Astrocyte of the spinal cord (primary cell): ENCODE results near the gene BNC2.

Experiments used
- DNase-seq: peaks from one replicate; pipeline ENCODE4 v3.0.0; 2011; ENCODE audit warnings: low read depth, low spot score
- H3K4me3 ChIP-seq: 2 replicates; pipeline ENCODE4 v1.5.1; 2011; ENCODE audit warnings: low read depth, mild to moderate bottlenecking, low read length, moderate library complexity
- in situ Hi-C: cut with HindIII; loops from 2 replicates; pipeline ENCODE4 v1.10.0; 2017; ENCODE audit warnings: low sequenced_read_pairs
- TF ChIP-seq, protein P1 (sequence below): IDR thresholded peaks from 2 replicates; pipeline ENCODE4 v1.5.1; 2012; ENCODE audit warnings: low read depth, mild to moderate bottlenecking, low read length, inconsistent platforms

The BNC2 gene

DNA sequence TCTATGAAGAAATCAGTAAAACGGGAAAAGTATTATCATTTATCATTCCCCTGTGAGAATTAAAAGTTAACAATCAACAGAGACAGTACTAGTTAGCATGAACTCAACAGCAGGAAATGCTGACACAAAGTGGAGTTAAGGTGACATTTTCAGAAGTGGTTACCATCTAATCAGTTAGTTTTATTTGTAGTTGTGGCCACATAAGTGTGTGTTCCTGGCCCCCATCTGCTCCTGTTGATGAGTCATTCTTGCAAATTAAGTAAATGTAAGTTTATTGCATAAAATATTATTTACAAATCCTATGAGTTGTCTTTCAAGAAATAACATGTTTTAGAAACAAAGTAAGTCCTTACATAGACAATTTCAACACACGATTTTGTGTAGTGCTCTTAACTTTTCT is 8.9 kb upstream of the BNC2 start:
- no peak overlapping the region for H3K4me3 ChIP-seq
- TF ChIP-seq, protein P1, sequence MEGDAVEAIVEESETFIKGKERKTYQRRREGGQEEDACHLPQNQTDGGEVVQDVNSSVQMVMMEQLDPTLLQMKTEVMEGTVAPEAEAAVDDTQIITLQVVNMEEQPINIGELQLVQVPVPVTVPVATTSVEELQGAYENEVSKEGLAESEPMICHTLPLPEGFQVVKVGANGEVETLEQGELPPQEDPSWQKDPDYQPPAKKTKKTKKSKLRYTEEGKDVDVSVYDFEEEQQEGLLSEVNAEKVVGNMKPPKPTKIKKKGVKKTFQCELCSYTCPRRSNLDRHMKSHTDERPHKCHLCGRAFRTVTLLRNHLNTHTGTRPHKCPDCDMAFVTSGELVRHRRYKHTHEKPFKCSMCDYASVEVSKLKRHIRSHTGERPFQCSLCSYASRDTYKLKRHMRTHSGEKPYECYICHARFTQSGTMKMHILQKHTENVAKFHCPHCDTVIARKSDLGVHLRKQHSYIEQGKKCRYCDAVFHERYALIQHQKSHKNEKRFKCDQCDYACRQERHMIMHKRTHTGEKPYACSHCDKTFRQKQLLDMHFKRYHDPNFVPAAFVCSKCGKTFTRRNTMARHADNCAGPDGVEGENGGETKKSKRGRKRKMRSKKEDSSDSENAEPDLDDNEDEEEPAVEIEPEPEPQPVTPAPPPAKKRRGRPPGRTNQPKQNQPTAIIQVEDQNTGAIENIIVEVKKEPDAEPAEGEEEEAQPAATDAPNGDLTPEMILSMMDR, result no peak
- no peak for DNase-seq
- in situ Hi-C loops, result no loop called here

DNA sequence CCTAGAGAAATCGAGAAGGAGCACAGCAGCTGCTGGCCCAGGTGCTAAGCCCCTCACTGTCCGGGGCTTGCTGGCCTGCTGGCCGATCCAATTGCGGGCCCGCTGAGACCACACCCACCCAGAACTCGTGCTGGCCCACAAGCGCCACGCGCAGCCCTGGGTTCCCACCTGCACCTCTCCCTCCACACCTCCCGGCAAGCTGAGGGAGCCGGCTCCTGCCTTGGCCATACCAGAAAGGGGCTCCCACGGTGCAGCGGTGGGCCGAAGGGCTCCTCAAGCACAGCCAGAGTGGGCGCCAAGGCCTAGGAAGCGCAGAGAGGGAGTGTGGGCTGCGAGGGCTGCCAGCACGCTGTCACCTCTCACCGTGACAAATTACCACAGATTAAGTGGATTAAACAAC is 6.8 kb upstream of the BNC2 start:
- in situ Hi-C loops, result no loop called here
- H3K4me3 ChIP-seq, result no peak overlapping the region
- TF ChIP-seq, protein P1, result no peak
- no peak for DNase-seq

DNA sequence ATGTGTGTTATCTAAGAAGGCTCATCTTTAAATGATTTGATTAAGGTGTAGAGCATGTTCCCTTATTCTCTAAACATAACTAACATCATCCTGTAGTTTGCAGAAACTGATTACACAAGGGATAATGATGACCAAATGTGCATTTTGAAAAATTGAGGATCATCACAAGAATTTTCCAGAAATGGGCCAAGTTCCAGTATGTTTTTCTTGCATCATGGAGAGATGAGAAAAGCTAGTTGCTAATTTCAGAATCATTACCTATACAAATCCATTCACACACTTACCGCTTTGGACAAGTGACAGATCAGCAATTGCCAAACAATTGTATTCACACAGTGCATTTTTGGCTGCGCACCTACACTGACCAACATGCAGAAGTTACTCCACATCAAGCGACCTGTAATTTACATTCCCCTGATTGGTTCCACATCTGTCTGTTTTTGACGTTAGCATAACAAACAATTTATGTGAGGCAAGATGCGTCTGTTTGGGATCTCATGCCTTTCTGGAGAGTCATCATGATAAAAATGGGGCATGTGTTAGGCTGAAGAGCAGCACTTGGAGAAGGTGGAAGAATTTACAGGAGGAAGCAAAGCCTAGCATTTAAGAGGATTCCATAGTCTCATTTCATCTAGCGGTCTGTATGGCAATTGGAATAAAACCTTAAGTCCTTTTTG is 2.8 kb upstream of the BNC2 start:
- no peak overlapping the region for H3K4me3 ChIP-seq
- TF ChIP-seq, protein P1, result no peak
- peak; percentile 22 for DNase-seq
- in situ Hi-C loops, result no loop called here

DNA sequence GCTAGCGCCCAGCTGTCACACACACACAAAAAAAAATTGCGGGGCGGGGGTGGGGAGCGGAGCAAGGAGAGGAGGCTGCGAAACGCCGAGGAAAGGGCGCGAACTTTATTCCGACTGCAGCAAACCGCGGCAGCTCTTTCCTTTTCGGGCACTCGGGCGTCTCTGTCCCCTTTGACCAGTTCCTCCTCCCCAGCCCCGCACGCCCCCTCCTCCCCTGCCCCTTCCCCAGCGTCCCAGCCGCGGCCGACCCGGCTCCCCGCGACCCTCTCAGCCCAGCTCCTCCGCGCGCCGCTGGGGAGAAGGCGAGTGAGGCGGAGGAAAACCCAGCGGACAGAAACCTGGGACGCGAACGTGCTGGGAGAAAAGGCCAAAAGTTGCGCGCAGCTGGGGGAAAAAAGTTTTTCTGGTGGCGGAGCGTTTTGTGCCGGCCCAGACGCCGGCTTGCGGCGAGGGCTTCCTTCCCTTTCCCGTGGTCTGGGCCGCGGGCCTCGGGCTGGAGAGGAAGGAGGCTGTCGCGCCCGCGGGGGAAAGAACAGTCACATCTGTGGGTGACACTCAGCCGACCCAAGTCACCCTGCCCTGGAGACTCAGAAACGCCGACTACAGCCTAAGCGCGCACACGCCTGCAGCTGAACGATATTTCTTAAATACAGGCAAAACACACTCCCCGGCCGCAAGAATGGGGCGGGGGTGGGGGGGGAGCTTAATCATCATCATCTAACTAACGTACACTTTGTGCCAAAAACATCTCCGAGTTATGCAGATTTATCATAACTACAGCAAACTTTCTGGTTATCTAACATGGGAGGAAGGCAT is 1.1 kb upstream of the BNC2 start:
- DNase-seq, result peak; percentile 89
- in situ Hi-C loops, result no loop called here
- TF ChIP-seq, protein P1, result no peak
- H3K4me3 ChIP-seq, result peak overlapping the region; percentile 54

DNA sequence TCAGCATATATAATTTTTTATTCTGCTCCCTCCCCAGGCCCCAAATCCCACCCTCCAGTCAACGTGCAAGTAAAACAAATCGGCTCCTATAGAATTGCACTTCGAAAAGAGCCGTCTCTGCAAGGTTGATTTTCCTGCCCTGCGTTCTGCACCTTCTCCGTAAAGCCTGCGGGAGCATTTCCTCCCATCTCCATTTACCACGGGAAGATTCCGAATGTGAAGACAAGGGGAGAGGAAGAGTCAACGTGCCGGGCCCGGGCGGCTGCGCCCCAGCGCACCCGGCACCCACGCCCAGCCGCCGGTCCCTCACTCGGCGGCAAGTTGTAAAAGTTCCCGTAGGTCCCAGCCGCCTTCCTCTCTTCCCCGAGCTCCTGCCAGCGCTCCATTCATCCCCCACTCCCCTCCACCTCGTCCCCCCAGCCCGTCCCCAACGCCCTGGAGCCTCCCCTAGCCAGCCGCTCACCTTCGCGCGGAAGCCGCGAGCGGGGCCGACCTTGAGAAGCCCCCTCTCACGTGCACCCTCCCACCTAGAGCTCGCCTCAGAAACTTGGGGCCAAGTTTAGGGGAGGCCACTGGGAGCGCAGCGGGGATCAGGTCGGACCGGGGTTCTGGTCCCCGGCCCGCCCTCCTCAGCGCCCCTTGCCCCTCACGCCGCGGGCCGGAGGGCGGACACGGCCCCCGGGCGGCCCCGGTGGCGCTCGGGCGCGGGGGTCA is 431 bp downstream of the BNC2 start:
- peak overlapping the region; percentile 54 for H3K4me3 ChIP-seq
- in situ Hi-C loops, result no loop called here
- peak; percentile 7 for DNase-seq
- TF ChIP-seq, protein P1, result no peak

DNA sequence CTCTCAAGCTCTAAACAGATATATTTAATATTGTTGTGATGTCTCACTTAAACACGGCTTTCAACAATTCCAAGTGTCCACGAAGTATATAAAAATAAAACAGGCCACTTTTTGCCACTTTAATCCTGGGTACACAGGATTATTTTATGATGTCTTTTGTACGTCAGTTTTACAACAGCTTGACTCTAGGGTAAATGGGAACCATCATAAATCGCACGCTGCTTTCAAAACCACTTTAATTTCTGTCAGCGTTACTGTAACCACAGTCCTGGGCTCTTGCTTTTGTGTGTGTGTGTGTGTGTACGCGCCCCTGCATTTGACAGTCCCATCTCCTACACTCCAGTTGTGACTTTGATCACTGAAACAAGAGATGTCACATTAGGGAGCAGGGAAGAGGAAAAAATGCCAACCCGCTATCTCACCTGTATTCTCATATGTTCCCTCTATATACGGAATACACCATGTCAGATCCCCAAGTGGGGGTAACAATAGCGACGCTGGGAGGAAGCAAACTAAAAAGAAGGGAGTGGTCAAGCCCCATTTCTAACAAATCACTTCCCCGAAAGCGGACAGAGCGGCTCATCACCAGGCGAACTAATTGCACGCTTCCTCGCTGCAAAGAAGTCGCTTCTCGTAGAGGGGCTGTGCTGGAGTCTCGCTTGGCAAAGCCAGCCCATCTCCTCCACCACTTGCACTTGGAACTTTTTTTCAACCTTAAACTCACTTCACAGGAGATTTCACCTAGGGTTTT is 1.2 kb downstream of the BNC2 start:
- TF ChIP-seq, protein P1, result no peak
- in situ Hi-C loops, result no loop called here
- peak overlapping the region; percentile 54 for H3K4me3 ChIP-seq
- peak; percentile 58 for DNase-seq
